Measurements from ENCODE around the gene ABO. TPM values are rescaled to one million over a fixed set of nuclear protein-coding genes. Genes with fewer than 3 reads are reported as not detected.

ABO gene
- total and polyA plus RNA-seq, 10 of the 15 experiments (the other 5 are each of a cell fraction or from before 2014, with no cell fraction given) = 0.10 TPM; not detected in 9

DNA sequence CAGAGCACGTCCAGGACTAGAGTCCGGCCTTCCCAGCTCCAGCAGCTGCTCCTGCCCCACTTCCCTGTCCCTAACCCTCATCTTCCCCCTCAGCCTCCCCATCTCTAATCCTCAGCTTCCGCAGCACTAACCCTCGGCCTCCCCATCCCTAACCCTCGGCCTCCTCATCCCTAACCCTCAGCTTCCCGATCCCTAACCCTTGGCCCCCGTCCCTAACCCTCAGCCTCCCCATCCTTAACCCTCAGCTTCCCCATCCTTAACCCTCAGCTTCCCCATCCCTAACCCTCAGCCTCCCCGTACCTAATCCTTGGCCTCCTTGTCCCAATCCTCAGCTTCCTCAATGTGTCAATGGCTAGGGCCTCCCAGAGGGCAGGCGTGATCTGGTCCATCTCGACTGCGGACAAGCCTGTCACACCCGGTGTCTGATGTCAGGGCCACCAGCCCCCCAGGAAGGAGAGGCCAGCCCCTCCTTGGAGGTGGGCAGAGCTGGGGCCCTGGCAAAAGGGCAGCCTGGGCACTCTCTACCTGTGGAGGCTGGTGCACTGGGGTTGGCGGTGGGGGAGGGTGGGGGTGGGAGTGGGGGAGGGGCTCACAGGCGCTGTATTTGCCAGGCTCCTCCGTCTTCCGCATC lies 67.3 kb downstream of the ABO start:
- Histone ChIP-seq H3K27ac (ENCODE audit: control insufficient read depth, insufficient read depth) (no peak overlapping the region), H3K4me2 (ENCODE audit: control insufficient read depth, insufficient read depth) (no peak overlapping the region), H3K9me3 (replicated peaks; ENCODE audit: control insufficient read depth, insufficient read depth, low read length) (no peaks in the 10 kb centered on the region), H3K4me3 (no peak overlapping the region), H2AFZ (ENCODE audit: control insufficient read depth, low read depth, low read length) (no peak overlapping the region), H3K79me2 (ENCODE audit: control insufficient read depth, insufficient read depth, low read length) (no peaks in the 10 kb centered on the region), H3K9ac (ENCODE audit: control insufficient read depth, insufficient read depth, low read length) (no peak overlapping the region), H3K27me3 (replicated peaks in 1 of 2; ENCODE audit: control insufficient read depth in 2 of 2, insufficient read depth in 2 of 2, low read length in 1 of 2) (0 out of 4 replicates have a peak, but pooled peaks cover 0 to 3% of the 10 kb centered on the region in 2 experiments), H4K20me1 (ENCODE audit: control insufficient read depth, insufficient read depth) (no peaks in the 10 kb centered on the region), H3K4me1 (ENCODE audit: control insufficient read depth, insufficient read depth, low read length) (no peaks in the 10 kb centered on the region), H3K36me3 (ENCODE audit: control insufficient read depth in 2 of 2, insufficient read depth in 2 of 2, low read length in 1 of 2) (no peaks in the 10 kb centered on the region)
- no peak for TF ChIP-seq SMAD1 (IDR thresholded peaks at IDR 0.05; ENCODE audit: low read depth, partially characterized antibody)
- TF ChIP-seq, protein P1, sequence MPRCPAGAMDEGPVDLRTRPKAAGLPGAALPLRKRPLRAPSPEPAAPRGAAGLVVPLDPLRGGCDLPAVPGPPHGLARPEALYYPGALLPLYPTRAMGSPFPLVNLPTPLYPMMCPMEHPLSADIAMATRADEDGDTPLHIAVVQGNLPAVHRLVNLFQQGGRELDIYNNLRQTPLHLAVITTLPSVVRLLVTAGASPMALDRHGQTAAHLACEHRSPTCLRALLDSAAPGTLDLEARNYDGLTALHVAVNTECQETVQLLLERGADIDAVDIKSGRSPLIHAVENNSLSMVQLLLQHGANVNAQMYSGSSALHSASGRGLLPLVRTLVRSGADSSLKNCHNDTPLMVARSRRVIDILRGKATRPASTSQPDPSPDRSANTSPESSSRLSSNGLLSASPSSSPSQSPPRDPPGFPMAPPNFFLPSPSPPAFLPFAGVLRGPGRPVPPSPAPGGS (IDR thresholded peaks at IDR 0.05; ENCODE audit: borderline replicate concordance, insufficient read depth, low read depth, low read length, poor library complexity, severe bottlenecking) = no peak
- no peak for TF ChIP-seq FOXK2 (IDR thresholded peaks at IDR 0.05)
- DNase-seq (ENCODE audit: low read depth, low spot score) = no peak
- intact Hi-C loops (cut with micrococcal nuclease; ENCODE audit: unreplicated experiment) = no loop called here
- ATAC-seq = no peak
- ChIA-PET SMC1A (ENCODE audit: uncharacterized antibody, unreplicated experiment) (no interaction called here), CTCF (interaction anchor here (1.4 kb wide), 1 partner anchor 21 kb away, joined by 4 read pairs; no protein-coding TSS in a partner anchor), POLR2A (no interaction called here), RAD21 (ENCODE audit: unreplicated experiment) (no interaction called here)
- WGBS (ENCODE audit: insufficient coverage, insufficient replicate concordance, low lambda C conversion rate, missing lambda C conversion rate) = 39% methylated on average over 15 of the region's 16 CpGs
- FAIRE-seq = no peak
- in situ Hi-C loops (cut with MboI) = no loop called here
- no TSS peak for BruUV-seq (replicated peaks)

DNA sequence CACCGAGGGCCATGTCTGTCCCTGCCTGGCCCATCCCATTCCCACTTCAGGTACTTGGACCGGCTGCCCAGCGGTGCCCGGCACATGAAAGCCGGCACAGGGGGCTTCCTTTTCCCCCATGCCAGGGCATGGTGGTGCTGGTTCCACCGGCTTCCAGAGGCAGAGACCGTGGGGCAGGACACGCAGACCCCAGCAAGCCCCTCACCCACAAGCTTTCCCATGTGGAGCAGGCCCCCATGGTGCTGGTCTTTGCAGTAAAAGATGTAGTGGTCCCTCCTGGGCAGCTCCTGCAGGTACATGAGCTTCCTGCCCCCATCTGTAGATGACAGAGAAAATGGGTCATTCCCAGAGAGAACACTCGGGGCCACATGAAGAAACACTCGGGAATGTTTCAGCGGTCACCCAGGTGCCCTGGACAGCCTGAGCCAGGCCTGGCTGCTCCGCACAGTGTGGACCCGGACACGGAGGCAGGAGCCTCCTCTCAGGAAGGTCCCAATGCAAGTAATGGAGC lies 67.9 kb downstream of the ABO start:
- WGBS (ENCODE audit: insufficient coverage, insufficient replicate concordance, low lambda C conversion rate, missing lambda C conversion rate) = 40% methylated on average over 14 of the region's 14 CpGs
- POLR2A ChIA-PET = no interaction called here
- SMC1A ChIA-PET (ENCODE audit: uncharacterized antibody, unreplicated experiment) = no interaction called here
- H3K4me2 ChIP-seq (ENCODE audit: control insufficient read depth, insufficient read depth) = no peak overlapping the region
- H3K36me3 ChIP-seq (ENCODE audit: control insufficient read depth in 2 of 2, insufficient read depth in 2 of 2, low read length in 1 of 2) = no peaks in the 10 kb centered on the region
- in situ Hi-C loops (cut with MboI) (no loop called here), intact Hi-C loops (cut with micrococcal nuclease; ENCODE audit: unreplicated experiment) (no loop called here)
- CTCF ChIA-PET = interaction anchor here (0.6 to 1.4 kb wide), 2 partner anchors 18 to 21 kb away, joined by 3 to 4 read pairs; no protein-coding TSS in a partner anchor
- no peaks in the 10 kb centered on the region for H3K9me3 ChIP-seq (replicated peaks; ENCODE audit: control insufficient read depth, insufficient read depth, low read length)
- no peaks in the 10 kb centered on the region for H3K4me1 ChIP-seq (ENCODE audit: control insufficient read depth, insufficient read depth, low read length)
- no peak overlapping the region for H2AFZ ChIP-seq (ENCODE audit: control insufficient read depth, low read depth, low read length)
- no peak overlapping the region for H3K4me3 ChIP-seq
- H3K27me3 ChIP-seq (replicated peaks in 1 of 2; ENCODE audit: control insufficient read depth in 2 of 2, insufficient read depth in 2 of 2, low read length in 1 of 2) = 0 out of 4 replicates have a peak, but pooled peaks cover 0 to 3% of the 10 kb centered on the region in 2 experiments
- DNase-seq (ENCODE audit: low read depth, low spot score) (no peak), FAIRE-seq (no peak), ATAC-seq (no peak)
- H3K27ac ChIP-seq (ENCODE audit: control insufficient read depth, insufficient read depth) = no peak overlapping the region
- no peaks in the 10 kb centered on the region for H3K79me2 ChIP-seq (ENCODE audit: control insufficient read depth, insufficient read depth, low read length)
- BruUV-seq (replicated peaks) = no TSS peak
- H3K9ac ChIP-seq (ENCODE audit: control insufficient read depth, insufficient read depth, low read length) = no peak overlapping the region
- RAD21 ChIA-PET (ENCODE audit: unreplicated experiment) = no interaction called here
- H4K20me1 ChIP-seq (ENCODE audit: control insufficient read depth, insufficient read depth) = no peaks in the 10 kb centered on the region
- TF ChIP-seq ZZZ3 (IDR thresholded peaks at IDR 0.05; ENCODE audit: control insufficient read depth, insufficient read length, low read depth) = no peak
- TF ChIP-seq ZNF24 (IDR thresholded peaks at IDR 0.05) = no peak
- no peak for TF ChIP-seq MTA2 (IDR thresholded peaks at IDR 0.05; ENCODE audit: low read depth)
- TF ChIP-seq SMAD1 (IDR thresholded peaks at IDR 0.05; ENCODE audit: low read depth, partially characterized antibody) = no peak
- TF ChIP-seq BCL11A (IDR thresholded peaks at IDR 0.05; ENCODE audit: low read depth, low read length) = no peak
- TF ChIP-seq SMARCA5 (IDR thresholded peaks at IDR 0.05) = no peak
- TF ChIP-seq RELA (IDR thresholded peaks at IDR 0.05; ENCODE audit: borderline replicate concordance, partially characterized antibody) = no peak
- no peak for TF ChIP-seq ATF7 (IDR thresholded peaks at IDR 0.05; ENCODE audit: low read depth)
- TF ChIP-seq, protein P2, sequence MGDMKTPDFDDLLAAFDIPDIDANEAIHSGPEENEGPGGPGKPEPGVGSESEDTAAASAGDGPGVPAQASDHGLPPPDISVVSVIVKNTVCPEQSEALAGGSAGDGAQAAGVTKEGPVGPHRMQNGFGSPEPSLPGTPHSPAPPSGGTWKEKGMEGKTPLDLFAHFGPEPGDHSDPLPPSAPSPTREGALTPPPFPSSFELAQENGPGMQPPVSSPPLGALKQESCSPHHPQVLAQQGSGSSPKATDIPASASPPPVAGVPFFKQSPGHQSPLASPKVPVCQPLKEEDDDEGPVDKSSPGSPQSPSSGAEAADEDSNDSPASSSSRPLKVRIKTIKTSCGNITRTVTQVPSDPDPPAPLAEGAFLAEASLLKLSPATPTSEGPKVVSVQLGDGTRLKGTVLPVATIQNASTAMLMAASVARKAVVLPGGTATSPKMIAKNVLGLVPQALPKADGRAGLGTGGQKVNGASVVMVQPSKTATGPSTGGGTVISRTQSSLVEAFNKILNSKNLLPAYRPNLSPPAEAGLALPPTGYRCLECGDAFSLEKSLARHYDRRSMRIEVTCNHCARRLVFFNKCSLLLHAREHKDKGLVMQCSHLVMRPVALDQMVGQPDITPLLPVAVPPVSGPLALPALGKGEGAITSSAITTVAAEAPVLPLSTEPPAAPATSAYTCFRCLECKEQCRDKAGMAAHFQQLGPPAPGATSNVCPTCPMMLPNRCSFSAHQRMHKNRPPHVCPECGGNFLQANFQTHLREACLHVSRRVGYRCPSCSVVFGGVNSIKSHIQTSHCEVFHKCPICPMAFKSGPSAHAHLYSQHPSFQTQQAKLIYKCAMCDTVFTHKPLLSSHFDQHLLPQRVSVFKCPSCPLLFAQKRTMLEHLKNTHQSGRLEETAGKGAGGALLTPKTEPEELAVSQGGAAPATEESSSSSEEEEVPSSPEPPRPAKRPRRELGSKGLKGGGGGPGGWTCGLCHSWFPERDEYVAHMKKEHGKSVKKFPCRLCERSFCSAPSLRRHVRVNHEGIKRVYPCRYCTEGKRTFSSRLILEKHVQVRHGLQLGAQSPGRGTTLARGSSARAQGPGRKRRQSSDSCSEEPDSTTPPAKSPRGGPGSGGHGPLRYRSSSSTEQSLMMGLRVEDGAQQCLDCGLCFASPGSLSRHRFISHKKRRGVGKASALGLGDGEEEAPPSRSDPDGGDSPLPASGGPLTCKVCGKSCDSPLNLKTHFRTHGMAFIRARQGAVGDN (IDR thresholded peaks at IDR 0.05) = no peak
- no peak for TF ChIP-seq MYB (IDR thresholded peaks at IDR 0.05; ENCODE audit: borderline replicate concordance, low read depth, low read length)

Measured in GM12878 (cell line).